Left cardiac atrium (tissue), 4 donors: ENCODE results near the gene LHFPL2. TPM values are rescaled to one million over a fixed set of nuclear protein-coding genes. Genes with fewer than 3 reads are reported as not detected.

Experiments used
- ATAC-seq, 2 donors: fragments of 200-7000 bp; cut with Tn5 transposase; one replicate each; pipeline ENCODE4 v1.9.1; 2020; ENCODE audit warnings: mild to moderate bottlenecking in 2 of 2, moderate library complexity in 2 of 2
- DNase-seq: peaks from one replicate; pipeline ENCODE4 v3.0.0-alpha.2; 2020
- intact Hi-C, 2 donors: fragments of 100-400 bp; cut with DNase I; formaldehyde crosslinking; loops; one replicate each; pipeline versions ENCODE4 v1.14.1 to v1.15.1; 2022 to 2023
- total RNA-seq, 2 donors: library from RNA; stranded (reverse); fragmentation: NEBNext Ultra II Directional; extraction: Animal tissue kit (Norgen Biotek cat#: 25700); gene quantifications; one replicate each; pipeline ENCODE4 v1.2.1, GENCODE V29; 2021
- donor health status: DM: no; HTN: yes; CAD: no.
- donor health status: DM: no; HTN: yes; CAD: no; lungs with severe emphysema.
- donor health status: DM: yes; HTN: yes; CAD: no.
- donor health status: Dilated cardiomyopathy.

LHFPL2 gene
- total RNA-seq, 2 donors from 2014 or later = 12.5 to 23.9 TPM

- DNase-seq (no peak), ATAC-seq (no peak)
- intact Hi-C loops = no loop called here
Observed at GRCh38 chr5:78607864-78608263, 40.7 kb downstream of the LHFPL2 start.

- intact Hi-C loops = no loop called here
- DNase-seq = no peak
- no peak for ATAC-seq
Observed at GRCh38 chr5:78606241-78606640, 42.3 kb downstream of the LHFPL2 start.

GRCh38 chr5:78605611-78606010, 43.0 kb downstream of the LHFPL2 start:
- intact Hi-C loops = no loop called here
- DNase-seq (no peak), ATAC-seq (peak in 1 of 2 donors; percentile 37)

- intact Hi-C loops = no loop called here
Observed at GRCh38 chr5:78604689-78605285, 43.8 kb downstream of the LHFPL2 start.

GRCh38 chr5:78603636-78604175, 44.9 kb downstream of the LHFPL2 start:
- intact Hi-C loops = no loop called here
- DNase-seq (no peak), ATAC-seq (no peak)

More at GRCh38 chr5:78604689-78605285, 43.8 kb downstream of the LHFPL2 start:
- DNase-seq = no peak
- ATAC-seq = no peak

- DNase-seq (no peak), ATAC-seq (no peak)
- intact Hi-C loops = no loop called here
Observed at GRCh38 chr5:78602400-78602799, 46.2 kb downstream of the LHFPL2 start.

GRCh38 chr5:78601559-78602314, 46.8 kb downstream of the LHFPL2 start:
- ATAC-seq (no peak), DNase-seq (no peak)
- intact Hi-C loops = no loop called here

GRCh38 chr5:78600687-78601414, 47.7 kb downstream of the LHFPL2 start:
- DNase-seq (no peak), ATAC-seq (peak in 1 of 2 donors; percentile 21)
- intact Hi-C loops = no loop called here

- intact Hi-C loops = no loop called here
- no peak for DNase-seq
- ATAC-seq = no peak
Observed at GRCh38 chr5:78598973-78599372, 49.6 kb downstream of the LHFPL2 start.

GRCh38 chr5:78597974-78598371, 50.6 kb downstream of the LHFPL2 start:
- intact Hi-C loops = no loop called here
- ATAC-seq = no peak
- DNase-seq = no peak

GRCh38 chr5:78597068-78597973, 51.3 kb downstream of the LHFPL2 start:
- ATAC-seq (peak in 1 of 2 donors; percentile 50), DNase-seq (peak; percentile 36)
- intact Hi-C loops = no loop called here

- intact Hi-C loops = no loop called here
- ATAC-seq (no peak), DNase-seq (no peak)
Observed at GRCh38 chr5:78595458-78595921, 53.1 kb downstream of the LHFPL2 start.

- peak; percentile 65 for DNase-seq
- intact Hi-C loops = loop anchor here in 1 of 2 donors (5.0 kb wide), 1 partner anchor 48 kb away; no protein-coding TSS in a partner anchor
Observed at GRCh38 chr5:78594610-78595457, 53.7 kb downstream of the LHFPL2 start.

GRCh38 chr5:78594021-78594420, 54.6 kb downstream of the LHFPL2 start:
- no peak for DNase-seq
- no peak for ATAC-seq

More at GRCh38 chr5:78594610-78595457, 53.7 kb downstream of the LHFPL2 start:
- peak; percentile 76 to 89 for ATAC-seq

GRCh38 chr5:78593465-78593864, 55.1 kb downstream of the LHFPL2 start:
- DNase-seq (no peak), ATAC-seq (no peak)
- intact Hi-C loops = loop anchor here in 1 of 2 donors (5.0 kb wide), 1 partner anchor 46 kb away; no protein-coding TSS in a partner anchor

More at GRCh38 chr5:78594021-78594420, 54.6 kb downstream of the LHFPL2 start:
- intact Hi-C loops = loop anchor here in 1 of 2 donors (5.0 kb wide), 1 partner anchor 47 kb away; no protein-coding TSS in a partner anchor

- ATAC-seq (no peak), DNase-seq (no peak)
- intact Hi-C loops = loop anchor here in 1 of 2 donors (5.0 kb wide), 1 partner anchor 46 kb away; no protein-coding TSS in a partner anchor
Observed at GRCh38 chr5:78592735-78593386, 55.7 kb downstream of the LHFPL2 start.
